Heart left ventricle (tissue), 16 donors: ENCODE measurements around the gene MAPKAP1. TPM values are rescaled to one million over a fixed set of nuclear protein-coding genes. Genes with fewer than 3 reads are reported as not detected.

ENCODE experiments used
- ATAC-seq, 4 donors: fragments of 200-7000 bp; cut with Tn5 transposase; one replicate each; pipeline ENCODE4 v1.9.1; 2020 to 2022; ENCODE audit warnings: moderate library complexity in 4 of 4, mild to moderate bottlenecking in 3 of 4, moderate number of reproducible peaks in 1 of 4
- DNase-seq, 5 donors: peaks; one replicate each; pipeline ENCODE4 v3.0.0-alpha.2; 2020
- H3K27ac ChIP-seq, 12 donors: fragments of 200-600 bp; sonication (generic) in 4 of 12; one replicate each; pipeline versions ENCODE4 v1.5.0 to v1.8.0; 2016 to 2022; ENCODE audit warnings: mild to moderate bottlenecking in 2 of 12
- H3K27me3 ChIP-seq, 9 donors: fragments of 200-600 bp; sonication (generic) in 2 of 9; one replicate each; pipeline versions ENCODE4 v1.5.1 to v1.8.0; 2016 to 2022; ENCODE audit warnings: mild to moderate bottlenecking in 3 of 9
- H3K36me3 ChIP-seq, 9 donors: fragments of 200-600 bp; sonication (generic) in 2 of 9; one replicate each; pipeline versions ENCODE4 v1.5.0 to v1.8.0; 2018 to 2022; ENCODE audit warnings: mild to moderate bottlenecking in 2 of 9
- H3K4me1 ChIP-seq, 12 donors: fragments of 200-600 bp; sonication (generic) in 4 of 12; one replicate each; pipeline versions ENCODE4 v1.5.0 to v1.8.0; 2016 to 2022; ENCODE audit warnings: mild to moderate bottlenecking in 3 of 12
- H3K4me3 ChIP-seq, 12 donors: fragments of 200-600 bp; sonication (generic) in 4 of 12; one replicate each; pipeline versions ENCODE4 v1.5.0 to v1.8.0; 2017 to 2022; ENCODE audit warnings: mild to moderate bottlenecking in 9 of 12, moderate library complexity in 4 of 12
- H3K9me3 ChIP-seq, 12 donors: fragments of 200-600 bp; sonication (generic) in 4 of 12; one replicate each; pipeline versions ENCODE4 v1.5.0 to v1.8.0; 2016 to 2022; ENCODE audit warnings: mild to moderate bottlenecking in 1 of 12
- CTCF ChIP-seq, 12 donors: fragments of 200-600 bp; sonication (generic) in 4 of 12; IDR thresholded peaks; one replicate each; pipeline versions ENCODE4 v1.5.0 to v1.8.0; 2018 to 2022; ENCODE audit warnings: antibody characterized with exemption in 12 of 12, mild to moderate bottlenecking in 5 of 12
- POLR2A ChIP-seq, 2 donors: fragments of 450-650 bp; IDR thresholded peaks; one replicate each; pipeline ENCODE4 v1.6.1; 2017; ENCODE audit warnings: antibody characterized with exemption in 2 of 2, mild to moderate bottlenecking in 2 of 2, moderate library complexity in 2 of 2
- WGBS, 4 donors: extraction: QIAGEN DNeasy Blood & Tissue Kit in 2 of 4; methylation state at CpG; one replicate each; pipeline versions ENCODE4 v1.1.5 to v1.1.7; 2013 to 2018; 5-methylcytosine and 5-hydroxymethylcytosine counted together
- intact Hi-C, 10 donors: fragments of 100-400 bp; cut with DNase I; formaldehyde crosslinking; loops; one replicate each; pipeline versions ENCODE4 v1.11.1 to v1.14.2; 2022
- polyA plus RNA-seq, 2 donors: library from polyadenylated mRNA; stranded (reverse); fragments of 200-250 nt; gene quantifications; one replicate each; pipeline ENCODE4 v1.2.3, GENCODE V29; 2013
- total RNA-seq, 9 donors: library from RNA; depleted of rRNA in 2 of 9; stranded (reverse); fragments of >200 nt in 2 of 9; fragmentation: NEBNext Ultra II Directional in 3 of 9; extraction: Animal tissue kit (Norgen Biotek cat#: 25700) in 3 of 9; gene quantifications; one replicate each; pipeline versions ENCODE4 v1.1.0 to v1.2.4, GENCODE V29; 2016 to 2023
- donor health status: ischemic (EF 13 %, LVEDD 7.1; RV severe dilation, severe dysfunction).
- donor health status: healthy with polysubstance abuse.
- donor health status: DM: no; HTN: yes; CAD: no.
- donor health status: DM: no; HTN: no; CAD: no.
- donor health status: ischemic (EF 25% LVEDD 6.9; RV normal size, moderate dysfunction).
- donor health status: ischemic (EF 25% LVEDD 5.7; RV mildly dilated, moderate dysfunction).
- donor health status: healthy.
- donor health status: DM: yes; HTN: yes; CAD: no.
- donor health status: ischemic (EF 35%, LVEDD 5.7; RV mildly dilated, moderate dysfunction).
- donor health status: nonischemic (EF 11% LVEDD 7.7; RV severe dilation, severe dysfunction).
- donor health status: DM: yes; HTN: yes; CAD: no.
- donor health status: PGD.
- donor health status: ischemic (EF 29% LVEDD 5.4; RV normal size, mild dysfunction).
- donor health status: nonischemic (EF 23%, LVEDD 6.1; RV moderate dilation, normal function).

Gene MAPKAP1
- total and polyA plus RNA-seq, 11 donors: 76.2 to 145 (median 124) TPM

GRCh38 chr9:125434986-125435775, 271.8 kb downstream of the MAPKAP1 start:
- Histone ChIP-seq H3K4me3 (no peak overlapping the region), H3K27me3 (no peaks in the 10 kb centered on the region), H3K27ac (no peak overlapping the region), H3K9me3 (no peaks in the 10 kb centered on the region), H3K36me3 (peaks cover 0 to 26% (median 19%) of the 10 kb centered on the region in 9 donors), H3K4me1 (no peaks in the 10 kb centered on the region)
- ATAC-seq (no peak), DNase-seq (peak in 1 of 5 donors; percentile 18)
- intact Hi-C loops: loop anchor here in 1 of 10 donors (5.0 kb wide), 1 partner anchor 32 kb away; no protein-coding TSS in a partner anchor
- TF ChIP-seq POLR2A (IDR thresholded peaks at IDR 0.05) (no peak), CTCF (IDR thresholded peaks at IDR 0.05) (no peak)
- 85 to 92% (median 92%) methylated on average over 13 to 16 of the region's 16 CpGs for WGBS, 4 donors

GRCh38 chr9:125433461-125434011, 273.5 kb downstream of the MAPKAP1 start:
- Histone ChIP-seq H3K9me3 (no peaks in the 10 kb centered on the region), H3K27ac (no peak overlapping the region), H3K36me3 (peaks cover 0 to 10% (median 6%) of the 10 kb centered on the region in 9 donors), H3K4me3 (no peak overlapping the region), H3K4me1 (no peaks in the 10 kb centered on the region), H3K27me3 (no peaks in the 10 kb centered on the region)
- DNase-seq: peak in 1 of 5 donors; percentile 13
- WGBS, 4 donors: 54 to 73% (median 58%) methylated on average over 14 to 15 of the region's 15 CpGs
- ATAC-seq: no peak
- intact Hi-C loops: loop anchor here in 1 of 10 donors (5.0 kb wide), 1 partner anchor 34 kb away; no protein-coding TSS in a partner anchor
- TF ChIP-seq CTCF (IDR thresholded peaks at IDR 0.05) (no peak), POLR2A (IDR thresholded peaks at IDR 0.05) (no peak)

- Histone ChIP-seq H3K4me1 (no peaks in the 10 kb centered on the region), H3K4me3 (no peak overlapping the region), H3K9me3 (no peaks in the 10 kb centered on the region), H3K36me3 (peaks cover 0 to 5% (median 0%) of the 10 kb centered on the region in 9 donors), H3K27ac (no peak overlapping the region), H3K27me3 (no peaks in the 10 kb centered on the region)
- ATAC-seq (no peak), DNase-seq (peak in 2 of 5 donors; percentile 4 to 11)
- 81 to 96% (median 89%) methylated on average over 11 to 14 of the region's 14 CpGs for WGBS, 4 donors
- TF ChIP-seq POLR2A (IDR thresholded peaks at IDR 0.05) (no peak), CTCF (IDR thresholded peaks at IDR 0.05) (no peak)
- intact Hi-C loops: loop anchor here in 1 of 10 donors (5.0 kb wide), 1 partner anchor 34 kb away; no protein-coding TSS in a partner anchor
Measured at GRCh38 chr9:125432715-125433385, 274.2 kb downstream of the MAPKAP1 start.
